IMR-90 (cell line): ENCODE measurements around the gene STX2. TPM values are rescaled to one million over a fixed set of nuclear protein-coding genes. Genes with fewer than 3 reads are reported as not detected.

ENCODE experiments used
- ATAC-seq: fragments of 200-7000 bp; cut with Tn5 transposase; 2 replicates; pipeline ENCODE4 v1.9.1; 2020; ENCODE audit warnings: low read depth, mild to moderate bottlenecking, moderate library complexity
- BruUV-seq: library from RNA; stranded (reverse); fragments of 400-500 nt; replicated peaks from 2 replicates; lab custom pipeline; 2021; lab: Mats Ljungman, UMichigan
- CTCF ChIA-PET: fragments of 300-600 bp; formaldehyde crosslinking; extraction: SDS; loops from one replicate; lab custom pipeline; 2021; ENCODE audit warnings: antibody characterized with exemption; lab: Yijun Ruan, JAX
- POLR2A ChIA-PET: fragments of 300-600 bp; sonication (Branson Sonifier 250); formaldehyde crosslinking; loops from one replicate; lab custom pipeline; 2022; ENCODE audit warnings: antibody characterized with exemption; ENCODE audit not compliant: unreplicated experiment; lab: Charles Lee
- DNase-seq: peaks from one replicate; pipeline ENCODE4 v3.0.0; 2013
- H2AFZ ChIP-seq: replicated peaks from 2 replicates; pipeline ENCODE3; 2013; ENCODE audit warnings: low read length, mild to moderate bottlenecking; ENCODE audit not compliant: poor library complexity
- H2AK5ac ChIP-seq: 2 replicates; pipeline ENCODE4 v1.6.1; 2013; ENCODE audit warnings: low read depth, low read length, inconsistent platforms
- H2AK9ac ChIP-seq: replicated peaks from 2 replicates; pipeline ENCODE3; 2013; ENCODE audit warnings: mild to moderate bottlenecking, low read depth, low read length, moderate library complexity; ENCODE audit not compliant: poor library complexity
- H2BK120ac ChIP-seq: 2 replicates; pipeline ENCODE4 v1.6.1; 2013; ENCODE audit warnings: low read depth, low read length, inconsistent platforms
- H2BK15ac ChIP-seq: 3 replicates; pipeline ENCODE4 v1.6.1; 2013; ENCODE audit warnings: low read depth, low read length, inconsistent platforms
- H2BK20ac ChIP-seq: 2 replicates; pipeline ENCODE4 v1.6.1; 2013; ENCODE audit warnings: low read depth, mild to moderate bottlenecking, inconsistent platforms, low read length, moderate library complexity
- H2BK5ac ChIP-seq: 2 replicates; pipeline ENCODE4 v1.6.1; 2013; ENCODE audit warnings: mild to moderate bottlenecking, low read depth, low read length, inconsistent platforms; ENCODE audit not compliant: poor library complexity, severe bottlenecking
- H3K14ac ChIP-seq: replicated peaks from 2 replicates; pipeline ENCODE4 v1.6.1; 2013; ENCODE audit warnings: low read depth, low read length, inconsistent platforms
- H3K18ac ChIP-seq: 2 replicates; pipeline ENCODE4 v1.6.1; 2013; ENCODE audit warnings: low read depth, low read length, control low read depth
- H3K23ac ChIP-seq: 2 replicates; pipeline ENCODE4 v1.6.1; 2013; ENCODE audit warnings: low read depth, low read length, inconsistent platforms
- H3K27ac ChIP-seq: 2 replicates; pipeline ENCODE4 v1.5.1; 2013; ENCODE audit warnings: mild to moderate bottlenecking, control low read depth, low read length; ENCODE audit not compliant: insufficient read depth
- H3K27me3 ChIP-seq: 2 replicates; pipeline ENCODE4 v1.6.1; 2013; ENCODE audit warnings: low read length; ENCODE audit not compliant: control insufficient read depth, insufficient read depth
- H3K36me3 ChIP-seq: 2 replicates; pipeline ENCODE4 v1.6.1; 2013; ENCODE audit warnings: low read length, mixed read lengths; ENCODE audit not compliant: control insufficient read depth, insufficient read depth
- H3K4ac ChIP-seq: 2 replicates; pipeline ENCODE4 v1.6.1; 2013; ENCODE audit warnings: low read depth, low read length, inconsistent platforms
- H3K4me1 ChIP-seq: 2 replicates; pipeline ENCODE4 v1.6.1; 2013; ENCODE audit warnings: low read length, mixed read lengths; ENCODE audit not compliant: control insufficient read depth, insufficient read depth
- H3K4me2 ChIP-seq: 2 replicates; pipeline ENCODE4 v1.6.1; 2013; ENCODE audit warnings: low read depth, mild to moderate bottlenecking, control low read depth, low read length, moderate library complexity
- H3K4me3 ChIP-seq: 2 replicates; pipeline ENCODE4 v1.5.1; 2013; ENCODE audit warnings: low read depth, mild to moderate bottlenecking, control low read depth, low read length, moderate library complexity; ENCODE audit not compliant: insufficient read depth
- H3K56ac ChIP-seq: 2 replicates; pipeline ENCODE4 v1.6.1; 2013; ENCODE audit warnings: low read length, inconsistent platforms; ENCODE audit not compliant: insufficient read depth; ENCODE audit errors: extremely low read depth
- H3K79me1 ChIP-seq, 2 experiments: 2 replicates each; pipeline ENCODE4 v1.6.1; 2013; ENCODE audit warnings: low read length in 2 of 2, inconsistent platforms in 1 of 2, low read depth in 1 of 2
- H3K9ac ChIP-seq: 2 replicates; pipeline ENCODE4 v1.6.1; 2013; ENCODE audit warnings: low read depth, low read length, control low read depth
- H3K9me1 ChIP-seq: 2 replicates; pipeline ENCODE4 v1.6.1; 2013; ENCODE audit warnings: low read length, inconsistent platforms; ENCODE audit not compliant: insufficient read depth
- H3K9me3 ChIP-seq: 2 replicates; pipeline ENCODE4 v1.6.1; 2013; ENCODE audit warnings: low read length; ENCODE audit not compliant: control insufficient read depth, insufficient read depth
- H4K20me1 ChIP-seq: 2 replicates; pipeline ENCODE4 v1.6.1; 2013; ENCODE audit warnings: low read length, inconsistent platforms; ENCODE audit not compliant: insufficient read depth
- H4K5ac ChIP-seq: 2 replicates; pipeline ENCODE4 v1.6.1; 2013; ENCODE audit warnings: mild to moderate bottlenecking, low read depth, low read length, control low read depth
- H4K8ac ChIP-seq, 2 experiments: 2 replicates each; pipeline ENCODE4 v1.6.1; 2013; ENCODE audit warnings: low read depth in 2 of 2, low read length in 2 of 2, control low read depth in 1 of 2, inconsistent platforms in 1 of 2
- H4K91ac ChIP-seq: 2 replicates; pipeline ENCODE4 v1.6.1; 2013; ENCODE audit warnings: low read depth, low read length, inconsistent platforms; ENCODE audit not compliant: insufficient read depth
- BHLHE40 ChIP-seq: fragments of 150-350 bp; IDR thresholded peaks from 2 replicates; pipeline ENCODE4 v1.6.1; 2016; ENCODE audit warnings: mild to moderate bottlenecking, low read depth, low read length
- CEBPB ChIP-seq: IDR thresholded peaks from 2 replicates; pipeline ENCODE4 v1.6.1; 2012; ENCODE audit warnings: low read depth, low read length, improper control_type of control experiment
- CHD1 ChIP-seq: IDR thresholded peaks from 2 replicates; pipeline ENCODE4 v1.6.1; 2012; ENCODE audit warnings: low read depth, low read length, improper control_type of control experiment
- CTCF ChIP-seq: conservative IDR thresholded peaks from 2 replicates; pipeline ENCODE4 v1.5.1; 2012; ENCODE audit warnings: mild to moderate bottlenecking, low read depth, low read length, improper control_type of control experiment
- ELK1 ChIP-seq: fragments of 150-350 bp; IDR thresholded peaks from 2 replicates; pipeline ENCODE4 v1.6.1; 2016; ENCODE audit warnings: low read depth, mild to moderate bottlenecking, low read length, moderate library complexity, borderline replicate concordance
- FOS ChIP-seq: fragments of 150-350 bp; IDR thresholded peaks from 2 replicates; pipeline ENCODE4 v1.6.1; 2016; ENCODE audit warnings: low read depth, low read length
- MAFK ChIP-seq: IDR thresholded peaks from 2 replicates; pipeline ENCODE4 v1.6.1; 2012; ENCODE audit warnings: low read depth, low read length, improper control_type of control experiment
- MXI1 ChIP-seq: IDR thresholded peaks from 2 replicates; pipeline ENCODE4 v1.6.1; 2012; ENCODE audit warnings: low read depth, mild to moderate bottlenecking, low read length, moderate library complexity, borderline replicate concordance
- NFE2L2 ChIP-seq: fragments of 150-350 bp; IDR thresholded peaks from 2 replicates; pipeline ENCODE4 v1.6.1; 2016; ENCODE audit warnings: low read depth, mild to moderate bottlenecking, low read length
- POLR2A ChIP-seq: IDR thresholded peaks from 2 replicates; pipeline ENCODE4 v1.6.1; 2012; ENCODE audit warnings: mild to moderate bottlenecking, low read depth, low read length
- RAD21 ChIP-seq: IDR thresholded peaks from 2 replicates; pipeline ENCODE4 v1.6.1; 2012; ENCODE audit warnings: low read length, improper control_type of control experiment
- RCOR1 ChIP-seq: IDR thresholded peaks from 2 replicates; pipeline ENCODE4 v1.6.1; 2012; ENCODE audit warnings: mild to moderate bottlenecking, low read length, improper control_type of control experiment; ENCODE audit not compliant: insufficient replicate concordance
- RFX5 ChIP-seq: IDR thresholded peaks from 2 replicates; pipeline ENCODE4 v1.8.0; 2012; ENCODE audit warnings: low read depth, mild to moderate bottlenecking, low read length, moderate library complexity
- USF2 ChIP-seq: fragments of 150-350 bp; IDR thresholded peaks from 2 replicates; pipeline ENCODE4 v1.6.1; 2017; ENCODE audit warnings: mild to moderate bottlenecking, antibody characterized with exemption, low read length, low read depth
- WGBS, 2 experiments: methylation state at CpG; one replicate each; pipeline versions ENCODE4 v1.1.5 to v1.1.7; 2013; ENCODE audit warnings: missing lambda C conversion rate in 2 of 2; ENCODE audit not compliant: insufficient read length in 1 of 2; ENCODE audit errors: extremely low coverage in 2 of 2; 5-methylcytosine and 5-hydroxymethylcytosine counted together
- dilution Hi-C: fragments of 300-500 bp; cut with HindIII; formaldehyde crosslinking; loops from one replicate; pipeline ENCODE4 v1.14.3; 2018; ENCODE audit warnings: low sequenced_read_pairs; ENCODE audit not compliant: unreplicated experiment
- in situ Hi-C: fragments of 300-500 bp; cut with MboI; formaldehyde crosslinking; loops from 3 replicates; pipeline ENCODE4 v1.14.3; 2019; ENCODE audit warnings: low sequenced_read_pairs, inconsistent platforms, mixed read lengths
- intact Hi-C: fragments of 100-400 bp; cut with micrococcal nuclease; formaldehyde crosslinking; loops from 2 replicates; pipeline ENCODE4 v1.10.0; 2022
- polyA plus RNA-seq, 3 experiments: library from polyadenylated mRNA; depleted of rRNA; stranded (reverse); fragments of >200 nt; gene quantifications; 2 replicates each; pipeline ENCODE4 v1.2.3, GENCODE V29; 2012; ENCODE audit warnings: low replicate concordance in 1 of 3
- total RNA-seq: library from RNA; depleted of rRNA; stranded (reverse); fragments of >200 nt; gene quantifications from 2 replicates; pipeline ENCODE4 v1.2.3, GENCODE V29; 2012

STX2 gene
- total and polyA plus RNA-seq, 2 of the 4 experiments (the other 2 are of a cell fraction) = 26.9 to 32.5 TPM

- Histone ChIP-seq H3K14ac (no peak overlapping the region), H2AFZ (peak overlapping the region; percentile 88), H3K9me3 (no peaks in the 10 kb centered on the region), H3K4me1 (no peaks in the 10 kb centered on the region; the same call in 1 of the 2 replicates), H2BK15ac (no peak overlapping the region), H4K5ac (no peak overlapping the region), H4K8ac (no peak overlapping the region), H3K4me2 (peak overlapping the region; percentile 57), H3K36me3 (peaks cover 4% of the 10 kb centered on the region; the same call in 1 of the 2 replicates), H3K27me3 (no peaks in the 10 kb centered on the region), H3K27ac (no peak overlapping the region), H3K18ac (no peak overlapping the region), H2AK5ac (no peak overlapping the region), H3K9me1 (no peaks in the 10 kb centered on the region; the same call in 1 of the 2 replicates), H2BK120ac (no peak overlapping the region), H3K23ac (no peak overlapping the region), H2AK9ac (no peak overlapping the region), H2BK5ac (no peak overlapping the region), H3K9ac (no peak overlapping the region), H3K79me1 (no peaks in the 10 kb centered on the region), H3K56ac (no peak overlapping the region), H4K91ac (no peak overlapping the region), H4K20me1 (0 out of 2 replicates have a peak, but pooled peaks cover 3% of the 10 kb centered on the region), H2BK20ac (no peak overlapping the region), H3K4ac (no peak overlapping the region), H3K4me3 (no peak overlapping the region)
- in situ Hi-C loops (no loop called here), dilution Hi-C loops (no loop called here), intact Hi-C loops (loop anchor here (2.0 to 5.0 kb wide), 2 partner anchors 95 to 934 kb away; partner anchors contain the start of genes RAN and SFSWAP)
- DNase-seq (no peak), ATAC-seq (no peak)
- TF ChIP-seq CHD1 (no peak), ELK1 (no peak), RAD21 (no peak), USF2 (no peak), MXI1 (no peak), CEBPB (no peak), MAFK (no peak), BHLHE40 (no peak), CTCF (no peak), RCOR1 (no peak), POLR2A (no peak), RFX5 (no peak), NFE2L2 (no peak), FOS (no peak)
- WGBS, 2 experiments = 50% methylated on average over 3 of the region's 11 CpGs; no CpG with 5 or more reads in 1 of the 2 experiments
- CTCF ChIA-PET = no interaction called here
- BruUV-seq = no TSS peak
- POLR2A ChIA-PET = no interaction called here
Observed at GRCh38 chr12:130776857-130777339, 62.2 kb downstream of the STX2 start.
